MG63 (cell line): ENCODE data around the gene PRPF19. TPM values are rescaled to one million over a fixed set of nuclear protein-coding genes. Genes with fewer than 3 reads are reported as not detected.
"Not testable (repeated sequence)": the region's sequence is repeated elsewhere in the genome, so short reads cannot be mapped to it uniquely, and the experiment has no call there.

Experiments
- DNase-seq: peaks from one replicate; pipeline ENCODE4 v3.0.0-alpha.2; 2020
- H3K27me3 ChIP-seq: fragments of 250-450 bp; sonication (Bioruptor Pico); 2 replicates; pipeline ENCODE4 v1.5.1; 2020; ENCODE audit warnings: mild to moderate bottlenecking, moderate library complexity
- H3K36me3 ChIP-seq: fragments of 250-450 bp; sonication (Bioruptor Pico); 2 replicates; pipeline ENCODE4 v1.5.1; 2020; ENCODE audit warnings: mild to moderate bottlenecking, moderate library complexity
- H3K4me3 ChIP-seq: fragments of 250-450 bp; sonication (Bioruptor Pico); 2 replicates; pipeline ENCODE4 v1.5.1; 2020; ENCODE audit warnings: mild to moderate bottlenecking, moderate library complexity
- H3K9me3 ChIP-seq: fragments of 250-450 bp; sonication (Bioruptor Pico); 2 replicates; pipeline ENCODE4 v1.5.1; 2020; ENCODE audit warnings: mild to moderate bottlenecking, moderate library complexity
- total RNA-seq: library from RNA; depleted of rRNA; stranded (reverse); fragments of >200 nt; shearing (Covaris generic); gene quantifications from 2 replicates; pipeline ENCODE4 v1.2.3, GENCODE V29; 2014; ENCODE audit warnings: low replicate concordance

The PRPF19 gene
- total RNA-seq, 1 experiment from 2014 or later, result 98.0 TPM

GRCh38 chr11:60917267-60917666 is 10.9 kb upstream of the PRPF19 start:
- Histone ChIP-seq H3K36me3 (peaks cover 20% of the 10 kb centered on the region), H3K27me3 (no peaks in the 10 kb centered on the region), H3K4me3 (no peak overlapping the region), H3K9me3 (no peaks in the 10 kb centered on the region)
- DNase-seq, result no peak

DNA sequence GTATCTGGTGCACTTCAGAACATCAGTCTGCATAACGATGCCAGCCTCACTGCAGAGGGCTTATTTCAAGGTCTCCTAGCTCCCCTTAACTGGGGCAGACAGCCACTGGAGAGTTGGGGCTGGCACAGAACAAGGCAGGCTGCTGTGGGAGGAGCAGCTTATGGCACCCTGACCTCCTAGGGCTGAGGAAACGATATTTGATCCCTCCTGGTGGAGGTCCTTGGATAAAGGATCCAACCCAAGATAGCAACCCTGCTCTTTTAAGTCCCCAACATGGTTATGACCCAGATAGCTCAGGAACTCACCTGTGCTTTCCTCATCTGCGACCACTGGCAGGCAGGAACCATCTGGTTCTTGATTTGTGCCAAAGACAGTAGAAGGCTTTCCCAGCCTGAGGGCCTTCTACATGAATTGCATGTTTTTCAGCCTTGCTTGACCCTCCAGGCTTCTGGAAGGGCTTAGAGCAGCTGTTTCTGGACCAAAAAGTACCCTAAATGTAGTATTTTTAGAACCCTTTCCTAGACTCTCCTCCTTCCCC is 10.4 kb upstream of the PRPF19 start:
- DNase-seq, result no peak
- no peaks in the 10 kb centered on the region for H3K27me3 ChIP-seq
- no peaks in the 10 kb centered on the region for H3K9me3 ChIP-seq
- H3K4me3 ChIP-seq, result no peak overlapping the region
- peaks cover 20% of the 10 kb centered on the region for H3K36me3 ChIP-seq

GRCh38 chr11:60915248-60915914 is 9.0 kb upstream of the PRPF19 start:
- Histone ChIP-seq H3K9me3 (no peaks in the 10 kb centered on the region), H3K36me3 (peaks cover 14% of the 10 kb centered on the region), H3K4me3 (peak overlapping the region; percentile 67), H3K27me3 (no peaks in the 10 kb centered on the region; the same call in 1 of the 2 replicates)
- DNase-seq, result peak; percentile 74

- H3K4me3 ChIP-seq, result peak overlapping the region; percentile 67
- H3K9me3 ChIP-seq, result no peaks in the 10 kb centered on the region
- H3K36me3 ChIP-seq, result peaks cover 8% of the 10 kb centered on the region
- no peaks in the 10 kb centered on the region; the same call in 1 of the 2 replicates for H3K27me3 ChIP-seq
- DNase-seq, result peak; percentile 52
Measured at GRCh38 chr11:60914633-60915247, 8.4 kb upstream of the PRPF19 start.

DNA sequence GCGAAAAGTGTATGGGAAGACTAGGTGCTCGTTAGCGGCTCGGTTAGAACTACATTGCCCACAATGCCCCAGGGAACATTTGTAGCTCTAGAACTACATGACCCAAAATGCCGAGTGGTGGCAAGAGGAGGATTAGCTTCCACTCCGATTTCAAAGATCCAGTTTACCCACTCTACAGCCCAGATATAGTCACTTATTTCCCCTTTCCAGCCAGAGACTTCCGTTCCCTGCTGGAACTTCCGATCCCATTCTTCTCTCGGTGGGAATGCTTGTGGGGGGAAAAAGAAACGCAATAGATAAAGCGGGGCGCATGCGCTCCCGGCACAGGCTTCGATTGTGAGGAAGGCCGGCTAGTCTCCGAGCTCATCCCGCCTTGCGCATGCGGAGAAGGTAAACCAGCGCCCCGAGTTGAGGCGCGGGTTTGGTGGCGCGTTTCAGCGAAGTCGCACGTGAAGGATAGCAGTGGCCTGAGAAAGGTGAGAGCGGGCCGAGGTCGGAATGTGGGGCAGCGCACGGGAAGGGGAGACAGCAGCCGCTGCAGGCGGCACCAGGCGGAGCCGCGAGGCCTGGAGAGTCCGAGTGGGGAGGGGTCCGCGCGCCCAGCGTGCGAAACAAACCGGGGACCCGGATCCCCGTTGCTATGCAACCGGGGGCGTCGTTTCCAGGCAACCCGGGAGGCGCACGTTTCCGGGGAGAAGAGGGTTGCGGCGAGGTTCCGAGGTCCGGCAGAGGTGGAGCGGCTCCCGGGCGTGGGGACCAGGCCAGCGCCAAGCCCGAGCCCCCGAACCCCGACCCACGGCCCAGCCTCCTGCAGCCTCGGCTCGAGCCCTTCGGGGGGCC is 7.6 kb upstream of the PRPF19 start, which contains the start of gene TMEM109:
TSS of gene TMEM109 (plus strand) at position 366 of the 840 bp plus-strand sequence. CDS start 5,536 bp downstream, outside the sequence.
- DNase-seq, result peak; percentile 79
- H3K36me3 ChIP-seq, result peaks cover 8% of the 10 kb centered on the region
- no peaks in the 10 kb centered on the region; the same call in 1 of the 2 replicates for H3K27me3 ChIP-seq
- peak within 1 kb of the TSS; percentile 67 for H3K4me3 ChIP-seq
- no peaks in the 10 kb centered on the region for H3K9me3 ChIP-seq

GRCh38 chr11:60912851-60913528 is 6.6 kb upstream of the PRPF19 start:
- DNase-seq, result no peak
- Histone ChIP-seq H3K27me3 (no peaks in the 10 kb centered on the region; the same call in 1 of the 2 replicates), H3K4me3 (peak overlapping the region; percentile 67), H3K9me3 (no peaks in the 10 kb centered on the region), H3K36me3 (peaks cover 8% of the 10 kb centered on the region)

DNA sequence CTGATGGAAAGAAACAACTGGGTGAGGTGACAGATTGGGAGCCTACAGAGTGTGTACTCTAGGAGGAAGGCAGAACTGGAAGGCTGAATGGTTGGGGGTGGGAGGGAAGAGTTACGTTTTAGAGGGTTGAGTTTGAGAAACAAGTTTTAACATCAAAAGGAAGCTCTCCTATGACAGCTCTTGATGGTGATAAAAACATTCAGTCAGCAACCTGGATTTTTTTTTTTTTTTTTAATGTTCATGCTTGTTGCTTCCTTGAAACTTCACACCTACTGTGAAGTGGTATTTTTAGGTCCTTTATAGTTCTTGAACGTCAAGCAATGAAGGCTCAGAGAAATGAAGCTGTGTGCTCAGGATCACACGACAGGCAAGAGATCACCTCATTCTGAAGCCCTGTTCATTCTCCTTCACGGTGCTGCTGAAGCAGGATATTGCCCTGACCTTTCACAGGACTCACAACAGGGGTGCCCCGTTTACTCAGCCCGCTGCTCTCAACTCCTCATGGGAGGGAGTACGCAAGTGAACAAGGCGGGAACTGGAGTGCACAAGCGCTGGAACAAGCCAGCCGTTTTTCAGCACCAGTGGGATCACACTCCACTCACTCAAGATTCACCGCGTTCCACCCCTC is 6.0 kb upstream of the PRPF19 start:
- Histone ChIP-seq H3K4me3 (no peak overlapping the region), H3K9me3 (no peaks in the 10 kb centered on the region), H3K27me3 (no peaks in the 10 kb centered on the region; the same call in 1 of the 2 replicates), H3K36me3 (peaks cover 4% of the 10 kb centered on the region)
- no peak for DNase-seq

- Histone ChIP-seq H3K4me3 (no peak overlapping the region), H3K36me3 (peaks cover 2% of the 10 kb centered on the region), H3K9me3 (no peaks in the 10 kb centered on the region), H3K27me3 (no peaks in the 10 kb centered on the region; the same call in 1 of the 2 replicates)
- no peak for DNase-seq
Measured at GRCh38 chr11:60910711-60911380, 4.5 kb upstream of the PRPF19 start.

GRCh38 chr11:60910281-60910687 is 3.9 kb upstream of the PRPF19 start:
- no peak overlapping the region for H3K4me3 ChIP-seq
- H3K36me3 ChIP-seq, result no peaks in the 10 kb centered on the region
- H3K9me3 ChIP-seq, result no peaks in the 10 kb centered on the region
- H3K27me3 ChIP-seq, result no peaks in the 10 kb centered on the region; the same call in 1 of the 2 replicates
- no peak for DNase-seq

DNA sequence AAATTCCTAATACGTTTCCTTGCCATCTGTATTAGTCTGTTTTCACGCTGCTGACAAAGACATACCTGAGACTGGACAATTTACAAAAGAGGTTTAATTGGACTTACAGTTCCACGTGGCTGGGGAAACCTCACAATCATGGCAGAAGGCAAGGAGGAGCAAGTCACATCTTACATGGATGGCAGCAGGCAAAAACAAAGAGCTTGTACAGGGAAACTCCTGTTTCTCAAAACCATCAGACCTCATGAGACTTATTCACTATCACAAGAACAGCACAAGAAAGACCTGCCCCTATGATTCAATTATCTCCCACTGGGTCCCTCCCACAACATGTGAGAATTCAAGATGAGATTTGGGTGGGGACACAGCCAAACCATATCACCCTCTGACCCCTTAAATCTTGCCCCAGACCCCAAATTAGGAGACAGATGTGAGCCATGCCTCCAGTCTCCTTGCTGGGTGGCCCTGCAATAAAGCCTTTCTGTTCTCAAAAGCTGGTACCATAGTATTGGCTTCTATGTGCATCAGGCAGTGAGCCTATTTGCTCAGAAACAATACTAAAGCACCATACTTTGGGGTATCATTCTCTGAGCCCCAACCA is 3.4 kb upstream of the PRPF19 start:
- not testable (repeated sequence) for H3K27me3 ChIP-seq, H3K9me3 ChIP-seq, DNase-seq, H3K4me3 ChIP-seq, H3K36me3 ChIP-seq

- Histone ChIP-seq H3K4me3 (no peak overlapping the region), H3K36me3 (peaks cover 13% of the 10 kb centered on the region), H3K9me3 (no peaks in the 10 kb centered on the region), H3K27me3 (no peaks in the 10 kb centered on the region; the same call in 1 of the 2 replicates)
- no peak for DNase-seq
Measured at GRCh38 chr11:60908803-60909202, 2.4 kb upstream of the PRPF19 start.

DNA sequence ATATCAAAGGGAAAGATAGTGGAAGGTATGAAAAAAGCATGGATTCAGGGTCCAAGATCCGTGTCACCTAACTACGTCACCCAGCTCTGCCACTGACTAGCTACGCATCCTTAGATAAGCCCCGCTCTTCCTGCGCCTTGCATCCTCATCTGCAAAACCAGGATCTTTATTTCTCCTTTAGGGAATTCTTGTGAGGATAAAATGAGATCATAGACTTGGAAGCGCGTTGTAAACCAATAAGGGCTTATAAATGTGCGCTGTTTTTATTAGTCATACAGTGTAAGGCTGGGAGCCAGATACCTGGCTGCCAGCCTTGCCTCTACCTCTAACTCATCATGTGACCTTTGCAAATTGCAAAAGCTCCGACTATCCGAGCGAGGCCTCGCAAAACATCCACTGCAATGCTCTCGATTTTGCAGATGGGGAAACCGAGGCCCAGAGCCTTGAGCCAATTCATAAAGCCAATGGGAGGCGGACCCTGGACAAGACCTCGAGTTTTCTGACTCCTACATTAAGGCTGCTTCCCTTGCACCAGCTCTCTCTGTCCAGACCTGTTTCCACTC is 753 bp downstream of the PRPF19 start:
- no peaks in the 10 kb centered on the region for H3K9me3 ChIP-seq
- peak; percentile 33 for DNase-seq
- no peaks in the 10 kb centered on the region; the same call in 1 of the 2 replicates for H3K27me3 ChIP-seq
- H3K36me3 ChIP-seq, result peaks cover 43% of the 10 kb centered on the region
- peak overlapping the region; percentile 97 for H3K4me3 ChIP-seq

DNA sequence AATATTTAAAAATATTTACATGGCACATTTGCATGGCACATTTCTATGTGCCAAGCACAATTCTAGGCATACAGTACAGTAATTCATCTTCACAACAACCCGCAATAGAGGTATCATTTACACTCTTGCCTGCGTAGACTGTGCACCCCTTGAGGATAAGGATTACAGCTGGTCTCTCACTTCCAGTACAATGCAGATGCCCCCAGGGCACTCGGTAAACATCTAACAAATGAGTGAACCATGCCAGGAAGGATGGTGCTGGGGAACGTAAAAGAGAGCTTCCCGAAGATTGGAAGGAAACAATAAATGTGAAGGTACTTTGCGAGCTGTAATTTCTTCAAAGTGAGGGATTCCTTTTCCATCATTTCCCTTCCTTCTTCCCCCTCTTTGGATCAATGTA is 1.3 kb downstream of the PRPF19 start:
- Histone ChIP-seq H3K36me3 (peaks cover 49% of the 10 kb centered on the region), H3K4me3 (peak overlapping the region; percentile 97), H3K27me3 (no peaks in the 10 kb centered on the region; the same call in 1 of the 2 replicates), H3K9me3 (no peaks in the 10 kb centered on the region)
- no peak for DNase-seq

DNA sequence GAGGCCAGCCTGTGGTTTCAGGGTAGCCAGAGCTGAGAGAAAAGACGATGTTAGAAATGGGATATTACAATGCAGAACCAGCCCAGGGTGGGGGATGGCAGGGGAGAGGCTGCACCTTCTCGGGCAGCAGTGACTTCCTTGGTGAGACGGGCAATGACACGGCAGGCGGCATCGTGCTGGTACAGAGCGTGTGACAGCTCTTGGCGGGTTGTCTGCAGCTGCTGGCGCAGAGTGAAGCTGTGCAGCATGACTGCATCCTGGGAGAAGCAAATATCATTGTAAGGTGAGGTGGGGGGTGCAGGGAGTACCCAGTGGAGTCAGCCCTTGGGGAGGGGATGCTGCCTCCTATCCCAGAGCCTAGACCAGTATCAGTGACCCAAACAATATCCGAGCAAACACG is 3.8 kb downstream of the PRPF19 start:
- H3K27me3 ChIP-seq, result no peaks in the 10 kb centered on the region
- peaks cover 72% of the 10 kb centered on the region for H3K36me3 ChIP-seq
- no peak overlapping the region for H3K4me3 ChIP-seq
- no peak for DNase-seq
- H3K9me3 ChIP-seq, result no peaks in the 10 kb centered on the region
